ENCODE results near the gene STRA8. TPM values are rescaled to one million over a fixed set of nuclear protein-coding genes. Genes with fewer than 3 reads are reported as not detected.

Gene STRA8
- total and polyA plus RNA-seq, 7 donors, result not detected

DNA sequence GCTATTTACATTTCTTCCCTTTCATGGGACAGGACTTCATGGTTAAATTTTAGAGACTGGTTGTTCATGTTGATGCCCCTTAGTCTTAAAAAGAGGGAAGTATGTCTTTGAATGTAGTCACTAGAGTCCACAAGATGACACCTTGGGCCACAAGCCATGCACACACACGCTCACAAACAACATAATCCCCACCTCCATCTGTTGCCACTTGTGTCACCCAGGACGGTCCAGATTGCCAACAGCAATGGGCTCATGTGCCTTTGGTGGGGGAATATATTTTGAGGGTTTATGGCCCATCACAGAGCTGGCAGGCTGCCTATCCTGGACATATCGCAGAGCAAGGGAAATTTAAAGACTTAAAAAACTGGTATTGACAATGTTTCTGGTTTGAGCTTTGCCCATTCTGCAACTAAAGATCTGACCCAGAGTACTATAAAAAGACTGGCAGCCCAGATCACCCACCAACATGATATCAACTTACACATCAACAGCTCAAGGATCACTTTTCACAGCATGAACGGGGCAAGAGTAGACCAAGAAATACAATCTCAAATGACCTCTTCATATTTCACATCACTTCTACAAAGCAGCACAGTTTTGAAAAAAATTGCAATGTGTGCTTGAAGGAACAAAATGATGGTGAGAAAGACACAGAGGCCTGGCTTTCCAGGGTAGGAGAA is 50.5 kb downstream of the STRA8 start:
- Histone ChIP-seq H3K27ac (peak overlapping the region; percentile 61), H3K27me3 (ENCODE audit: insufficient read depth in 3 of 3, low read length in 2 of 3) (no peaks in the 10 kb centered on the region), H3K4me3 (peak overlapping the region; percentile 14), H3K36me3 (ENCODE audit: insufficient read depth in 1 of 2, low read depth in 1 of 2) (no peaks in the 10 kb centered on the region), H3K4me1 (peaks cover 22% of the 10 kb centered on the region), H3K9me3 (no peaks in the 10 kb centered on the region)
- DNase-seq (no peak), ATAC-seq (peak in 1 of 4 donors; percentile 67)
- intact Hi-C loops (cut with DNase I), result loop anchor here in 1 of 2 donors (5.0 kb wide), 3 partner anchors 53 to 363 kb away; partner anchors contain the start of gene NUP205
- WGBS, 3 donors, result 25 to 34% (median 27%) methylated on average over 4 of the region's 4 CpGs
- TF ChIP-seq, protein P1, sequence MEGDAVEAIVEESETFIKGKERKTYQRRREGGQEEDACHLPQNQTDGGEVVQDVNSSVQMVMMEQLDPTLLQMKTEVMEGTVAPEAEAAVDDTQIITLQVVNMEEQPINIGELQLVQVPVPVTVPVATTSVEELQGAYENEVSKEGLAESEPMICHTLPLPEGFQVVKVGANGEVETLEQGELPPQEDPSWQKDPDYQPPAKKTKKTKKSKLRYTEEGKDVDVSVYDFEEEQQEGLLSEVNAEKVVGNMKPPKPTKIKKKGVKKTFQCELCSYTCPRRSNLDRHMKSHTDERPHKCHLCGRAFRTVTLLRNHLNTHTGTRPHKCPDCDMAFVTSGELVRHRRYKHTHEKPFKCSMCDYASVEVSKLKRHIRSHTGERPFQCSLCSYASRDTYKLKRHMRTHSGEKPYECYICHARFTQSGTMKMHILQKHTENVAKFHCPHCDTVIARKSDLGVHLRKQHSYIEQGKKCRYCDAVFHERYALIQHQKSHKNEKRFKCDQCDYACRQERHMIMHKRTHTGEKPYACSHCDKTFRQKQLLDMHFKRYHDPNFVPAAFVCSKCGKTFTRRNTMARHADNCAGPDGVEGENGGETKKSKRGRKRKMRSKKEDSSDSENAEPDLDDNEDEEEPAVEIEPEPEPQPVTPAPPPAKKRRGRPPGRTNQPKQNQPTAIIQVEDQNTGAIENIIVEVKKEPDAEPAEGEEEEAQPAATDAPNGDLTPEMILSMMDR (IDR thresholded peaks at IDR 0.05), result no peak

DNA sequence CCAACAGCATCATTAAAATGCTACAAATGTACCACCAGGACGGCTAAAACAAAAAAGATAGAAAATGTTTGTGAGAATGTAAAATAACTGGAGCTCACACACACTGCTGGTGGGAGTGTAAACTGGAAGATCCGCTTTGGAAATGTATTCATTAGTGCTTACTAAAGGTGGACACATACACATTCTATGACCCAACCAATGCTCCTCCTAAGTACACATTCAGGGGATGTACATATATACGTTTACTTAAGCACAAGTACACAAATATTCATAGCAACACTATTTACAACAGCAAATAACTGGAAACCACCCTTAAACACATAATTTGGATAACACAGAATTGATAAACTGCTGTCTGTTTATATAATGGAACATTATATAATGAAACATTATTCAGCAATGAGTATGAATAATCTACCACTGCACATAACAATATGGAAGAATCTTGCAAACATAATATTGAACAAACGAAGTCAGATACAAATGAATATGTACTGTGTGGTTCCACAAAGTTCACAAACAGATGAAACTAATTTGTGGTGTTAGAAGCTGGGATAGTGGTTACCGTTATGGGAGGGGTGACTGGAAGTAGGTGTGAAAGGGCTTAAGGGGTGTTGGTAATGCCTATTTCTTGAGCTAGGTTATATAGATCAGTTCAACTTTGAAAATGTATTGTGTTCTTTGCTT is 52.1 kb downstream of the STRA8 start:
- Histone ChIP-seq H3K27ac (no peak overlapping the region), H3K36me3 (ENCODE audit: insufficient read depth in 1 of 2, low read depth in 1 of 2) (no peaks in the 10 kb centered on the region), H3K4me3 (no peak overlapping the region), H3K9me3 (no peaks in the 10 kb centered on the region), H3K27me3 (ENCODE audit: insufficient read depth in 3 of 3, low read length in 2 of 3) (no peaks in the 10 kb centered on the region), H3K4me1 (peaks cover 22% of the 10 kb centered on the region)
- intact Hi-C loops (cut with DNase I), result no loop called here
- TF ChIP-seq, protein P1 (IDR thresholded peaks at IDR 0.05), result no peak
- WGBS, 3 donors, result 80 to 85% (median 82%) methylated on average over 5 of the region's 5 CpGs
- ATAC-seq (no peak), DNase-seq (no peak)

DNA sequence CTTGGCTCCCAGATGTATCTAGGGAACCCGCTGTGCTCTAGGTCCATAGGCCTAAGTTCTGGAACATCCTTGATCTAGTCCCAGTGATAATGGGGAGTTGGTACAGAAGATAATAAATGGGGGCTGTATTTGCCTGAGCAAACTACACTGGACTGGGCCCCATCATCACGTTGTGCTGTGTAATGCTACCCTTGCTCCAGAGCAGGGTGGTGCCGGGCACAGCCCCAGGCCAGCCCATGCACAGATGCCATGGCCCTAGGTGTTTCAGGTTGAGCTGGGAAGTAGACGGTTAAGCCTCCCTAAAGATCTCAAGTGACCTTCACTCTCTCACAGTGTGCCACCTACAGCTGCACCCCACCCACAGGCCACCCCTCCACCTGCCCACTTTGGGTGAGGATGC is 53.2 kb downstream of the STRA8 start:
- TF ChIP-seq, protein P1 (IDR thresholded peaks at IDR 0.05), result no peak
- Histone ChIP-seq H3K9me3 (no peaks in the 10 kb centered on the region), H3K27me3 (ENCODE audit: insufficient read depth in 3 of 3, low read length in 2 of 3) (no peaks in the 10 kb centered on the region), H3K36me3 (ENCODE audit: insufficient read depth in 1 of 2, low read depth in 1 of 2) (no peaks in the 10 kb centered on the region), H3K4me3 (no peak overlapping the region), H3K27ac (no peak overlapping the region), H3K4me1 (peaks cover 19% of the 10 kb centered on the region)
- ATAC-seq (no peak), DNase-seq (no peak)
- intact Hi-C loops (cut with DNase I), result no loop called here
- 82 to 86% (median 85%) methylated on average over 4 of the region's 4 CpGs for WGBS, 3 donors

DNA sequence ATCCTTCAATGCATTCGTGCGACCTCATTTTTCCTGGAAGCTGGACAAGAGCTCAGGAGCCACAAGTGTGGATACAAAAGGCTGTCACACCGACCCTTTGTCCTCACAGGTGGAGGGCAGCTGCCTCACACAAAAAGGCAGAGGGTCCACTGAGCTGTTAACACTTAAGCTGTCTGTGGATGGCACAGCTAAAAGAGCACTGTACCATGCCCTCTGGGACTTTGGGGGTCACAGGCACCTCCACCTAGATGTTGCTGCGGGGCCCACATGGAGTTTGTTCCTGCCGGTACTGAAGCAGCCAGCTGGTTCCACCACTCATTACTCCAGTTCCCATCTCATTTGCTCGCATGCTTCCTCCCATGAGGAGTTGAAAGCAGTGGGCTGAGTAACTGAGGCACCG is 57.0 kb downstream of the STRA8 start:
- 74 to 80% (median 76%) methylated on average over 7 of the region's 7 CpGs for WGBS, 3 donors
- Histone ChIP-seq H3K27me3 (ENCODE audit: insufficient read depth in 3 of 3, low read length in 2 of 3) (no peaks in the 10 kb centered on the region), H3K4me3 (no peak overlapping the region), H3K4me1 (no peaks in the 10 kb centered on the region), H3K36me3 (ENCODE audit: insufficient read depth in 1 of 2, low read depth in 1 of 2) (no peaks in the 10 kb centered on the region), H3K27ac (no peak overlapping the region), H3K9me3 (no peaks in the 10 kb centered on the region)
- DNase-seq (no peak), ATAC-seq (no peak)
- intact Hi-C loops (cut with DNase I), result no loop called here
- TF ChIP-seq, protein P1 (IDR thresholded peaks at IDR 0.05), result no peak

Data from psoas muscle (tissue), 8 donors.